GM21619 (cell line): ENCODE results near the gene IQCE.
"Not testable (repeated sequence)": the region's sequence is repeated elsewhere in the genome, so short reads cannot be mapped to it uniquely, and the experiment has no call there.

Experiments
- ATAC-seq: cut with Tn5 transposase; IDR thresholded peaks from one replicate; pipeline ENCODE4 v1.9.1; 2021; ENCODE audit not compliant: unreplicated experiment

The IQCE gene

DNA sequence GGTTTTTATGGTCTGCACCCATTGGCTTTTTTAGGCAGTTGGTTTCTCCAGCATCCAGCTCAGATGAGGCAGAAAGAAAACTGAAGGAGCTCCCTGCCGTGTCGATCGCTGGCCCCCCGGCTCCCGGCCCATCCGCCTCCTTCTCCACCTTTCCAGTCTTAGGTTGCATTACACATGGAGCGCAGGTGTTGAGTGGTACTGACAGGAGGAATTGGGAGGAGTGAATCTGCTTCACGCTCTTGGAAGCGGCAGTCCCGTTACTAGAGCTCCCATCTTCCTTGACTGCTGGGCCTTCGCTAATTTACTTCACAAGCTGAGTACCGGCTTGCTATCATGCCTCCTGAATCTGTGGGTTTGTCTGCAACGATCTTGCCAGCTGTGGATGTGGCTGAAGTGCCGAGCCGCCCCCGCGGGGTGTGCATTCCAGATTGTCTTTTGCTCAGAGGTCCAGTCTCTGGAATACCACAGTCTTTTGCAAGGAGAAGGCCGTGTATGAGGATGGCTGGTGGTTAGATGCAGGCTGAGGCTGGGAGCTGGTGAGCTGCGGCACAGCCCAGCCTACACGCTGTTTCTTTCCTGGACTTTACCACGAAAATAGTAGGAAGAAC lies 17.1 kb downstream of the IQCE start:
- no peak for ATAC-seq

DNA sequence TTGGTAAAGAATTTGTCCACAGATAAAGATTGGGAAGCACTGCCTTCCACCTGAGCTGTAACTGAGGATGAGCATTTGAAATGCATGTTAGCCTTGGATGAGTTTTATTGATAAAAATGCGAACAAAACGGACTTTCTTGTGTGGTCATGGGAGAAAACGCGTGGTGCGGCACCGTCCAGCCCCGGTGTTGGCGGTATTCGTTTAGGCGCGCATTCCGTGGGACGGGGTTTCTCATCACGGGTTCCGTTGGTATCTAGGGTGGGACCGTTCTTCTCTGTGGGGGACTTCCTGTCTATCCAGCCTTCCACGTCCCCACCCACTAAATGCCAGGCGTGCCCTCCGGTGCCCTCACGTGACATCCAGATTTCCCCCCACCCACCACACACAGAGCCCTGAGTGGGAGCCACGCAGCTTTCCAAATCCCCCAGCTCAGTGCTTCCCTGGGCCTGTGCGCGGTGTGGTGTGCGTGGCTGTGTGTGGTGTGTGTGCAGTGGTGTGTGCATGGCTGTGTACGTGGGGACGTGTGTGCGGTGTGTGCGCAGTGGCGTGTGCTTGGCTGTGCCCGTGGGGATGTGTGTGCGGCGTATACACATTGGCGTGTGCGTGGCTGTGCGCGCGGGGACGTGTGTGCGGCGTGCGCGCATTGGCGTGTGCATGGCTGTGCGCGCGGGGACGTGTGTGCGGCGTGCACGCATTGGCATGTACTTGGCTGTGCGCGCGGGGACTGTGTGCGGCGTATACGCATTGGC lies 18.1 kb downstream of the IQCE start:
- ATAC-seq: no peak

GRCh38 chr7:2577914-2578680 lies 19.3 kb downstream of the IQCE start:
- no peak for ATAC-seq

GRCh38 chr7:2580636-2581035 lies 21.9 kb downstream of the IQCE start:
- no peak for ATAC-seq

DNA sequence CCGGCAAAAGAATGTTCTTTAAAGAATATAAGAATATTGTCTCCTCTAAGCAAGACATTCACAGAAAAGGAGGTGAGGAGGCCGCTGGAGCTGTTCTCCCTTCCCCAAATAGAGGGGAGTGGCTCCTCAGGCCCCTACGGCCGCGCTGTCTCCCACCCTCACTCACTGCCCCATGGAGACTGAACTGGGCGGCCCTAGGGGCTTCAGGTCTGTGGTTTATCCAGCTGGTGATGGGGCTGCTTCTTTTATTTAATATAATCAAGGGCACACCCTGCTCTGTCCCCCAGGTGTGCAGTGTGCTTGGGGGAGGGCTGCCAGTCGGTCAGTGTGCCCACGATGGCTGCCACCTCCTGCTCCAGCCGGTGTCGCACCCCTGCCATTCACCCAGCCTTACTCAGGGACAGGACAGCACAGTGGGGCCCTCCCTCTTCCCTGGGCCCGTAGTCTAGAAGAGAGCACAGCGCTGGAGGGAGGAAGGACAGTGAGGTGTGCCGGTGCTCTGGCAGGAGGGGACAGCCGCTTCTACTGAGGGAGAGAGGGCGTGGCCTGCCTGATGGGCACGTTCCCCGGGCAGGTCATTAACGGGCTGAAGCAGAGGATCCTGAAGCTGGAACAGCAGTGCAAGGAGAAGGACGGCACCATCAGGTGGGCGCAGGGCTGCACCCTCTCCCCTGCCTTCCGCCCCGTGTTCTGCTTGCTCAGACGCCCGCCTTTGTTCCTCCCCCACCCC lies 23.4 kb downstream of the IQCE start:
- ATAC-seq: no peak

DNA sequence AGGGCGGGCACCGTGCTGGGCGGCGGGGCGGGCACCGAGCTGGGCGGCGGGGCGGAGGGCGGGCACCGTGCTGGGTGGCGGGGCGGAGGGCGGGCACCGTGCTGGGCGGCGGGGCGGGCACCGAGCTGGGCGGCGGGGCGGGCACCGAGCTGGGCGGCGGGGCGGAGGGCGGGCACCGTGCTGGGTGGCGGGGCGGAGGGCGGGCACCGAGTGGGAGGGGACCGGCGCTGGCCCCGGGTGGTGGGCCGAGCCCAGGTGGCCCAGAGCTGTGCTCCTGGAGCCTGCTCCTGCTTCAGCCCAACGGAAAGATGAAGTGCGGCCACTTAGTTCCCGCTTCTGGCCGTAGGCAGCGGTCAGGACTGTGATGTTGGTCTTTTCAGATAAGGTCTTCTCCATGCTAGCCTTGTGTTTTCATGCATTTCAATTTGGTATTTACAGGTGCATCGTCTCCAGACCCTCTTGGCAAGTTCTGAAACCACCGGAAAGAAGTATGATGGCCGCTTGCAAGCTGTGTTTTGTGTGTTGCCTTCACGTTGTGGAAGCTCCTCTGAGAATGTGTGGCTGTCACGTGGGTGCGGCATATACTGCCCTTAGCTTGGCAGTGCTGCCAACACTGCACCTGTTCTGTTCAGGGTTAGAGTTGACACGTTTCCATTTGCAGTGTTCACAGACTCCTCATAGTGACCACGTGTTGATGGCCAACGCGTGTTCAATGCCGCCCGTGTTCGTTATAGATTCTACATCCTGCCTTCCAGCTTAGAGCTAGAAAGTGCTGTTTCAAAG lies 25.2 kb downstream of the IQCE start:
- ATAC-seq: no peak

DNA sequence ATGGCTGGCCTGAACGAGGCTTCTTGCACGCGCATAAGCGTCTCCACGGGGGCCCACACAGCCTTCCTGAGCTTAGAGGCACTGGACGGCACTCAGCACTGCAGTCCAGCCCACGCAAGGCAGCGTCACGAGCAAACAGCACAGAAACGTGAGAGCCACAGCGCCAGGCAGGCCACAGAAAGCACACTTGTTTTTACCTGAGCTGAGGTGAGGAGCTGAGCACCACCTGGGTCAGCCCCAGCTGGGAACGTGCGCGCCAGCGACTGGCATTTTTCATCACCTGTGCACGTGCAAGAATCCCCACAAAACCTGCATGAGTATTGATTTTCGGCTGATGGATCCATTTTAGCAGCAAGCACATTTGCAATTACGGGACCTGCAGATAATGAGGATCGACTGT lies 26.7 kb downstream of the IQCE start:
- no peak for ATAC-seq

- no peak for ATAC-seq
Measured at GRCh38 chr7:2586326-2587020, 27.7 kb downstream of the IQCE start.

GRCh38 chr7:2587134-2587533 lies 28.4 kb downstream of the IQCE start:
- no peak for ATAC-seq

- ATAC-seq: no peak
Measured at GRCh38 chr7:2587778-2588177, 29.0 kb downstream of the IQCE start.

- no peak for ATAC-seq
Measured at GRCh38 chr7:2589341-2589740, 30.6 kb downstream of the IQCE start.

- ATAC-seq: not testable (repeated sequence)
Measured at GRCh38 chr7:2589941-2590340, 31.2 kb downstream of the IQCE start.

DNA sequence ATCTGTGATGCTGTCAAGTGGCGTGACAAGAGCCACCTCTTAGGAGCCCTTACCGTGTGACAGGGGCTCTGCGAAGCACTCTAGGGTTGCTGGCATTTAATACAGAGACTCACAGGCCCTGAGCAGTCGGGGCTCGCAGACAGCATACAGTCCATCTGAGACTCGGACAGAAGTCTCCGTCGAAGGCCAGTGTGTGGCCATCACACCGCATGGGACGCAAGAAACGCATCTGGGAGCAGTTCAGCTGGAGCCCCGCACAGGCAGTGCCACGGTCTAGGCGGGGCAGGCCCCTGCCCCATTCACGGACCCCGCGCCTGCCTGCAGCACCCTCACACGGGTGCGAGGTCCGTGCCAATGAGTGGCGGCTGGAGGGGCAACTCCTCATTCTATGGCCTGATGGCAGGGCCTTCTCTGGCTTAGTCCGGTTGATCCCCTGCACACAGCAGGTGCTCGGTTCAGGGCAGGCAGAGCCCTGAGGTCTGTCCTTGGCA lies 33.6 kb downstream of the IQCE start:
- ATAC-seq: no peak

- no peak for ATAC-seq
Measured at GRCh38 chr7:2593036-2593727, 34.4 kb downstream of the IQCE start.

DNA sequence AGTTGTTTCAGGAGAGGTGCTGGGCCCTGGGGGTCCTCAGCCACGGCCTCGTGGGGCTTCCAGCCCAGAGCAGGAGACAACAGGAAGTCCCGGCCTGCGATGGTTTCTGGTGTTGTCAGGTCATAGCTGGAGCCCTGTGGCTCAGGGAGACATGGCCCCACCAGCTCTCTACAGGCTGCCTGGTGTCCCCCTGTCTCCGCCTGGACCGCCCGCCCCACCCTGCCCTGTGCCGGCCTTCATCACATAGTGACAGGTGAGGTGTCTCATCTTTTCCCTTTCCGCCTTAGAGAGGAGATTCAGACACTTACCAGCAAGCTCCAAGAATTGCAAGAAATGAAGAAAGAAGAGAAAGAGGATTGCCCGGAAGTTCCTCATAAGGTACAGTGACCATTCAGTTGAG lies 35.8 kb downstream of the IQCE start:
- ATAC-seq: no peak

- no peak for ATAC-seq
Measured at GRCh38 chr7:2595258-2595860, 36.6 kb downstream of the IQCE start.

GRCh38 chr7:2596464-2597272 lies 37.9 kb downstream of the IQCE start:
- ATAC-seq: no peak

DNA sequence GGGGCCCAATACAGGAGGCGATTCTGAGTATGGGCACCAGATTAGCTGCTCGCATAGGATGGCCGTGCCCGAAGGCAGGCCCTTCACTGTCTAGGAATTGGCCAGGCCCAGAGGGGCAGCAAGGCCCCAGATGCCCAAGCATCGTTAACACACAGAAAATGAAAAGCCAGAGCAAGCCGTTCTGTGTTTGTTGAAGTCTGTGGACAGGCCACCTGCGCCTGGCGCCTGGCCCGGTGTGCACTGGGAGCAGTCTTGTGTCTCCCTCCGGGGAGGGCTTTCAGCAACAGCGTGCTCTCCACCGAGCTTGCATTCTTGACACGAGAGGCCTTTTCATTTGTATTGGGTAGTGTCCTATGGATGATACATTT lies 38.5 kb downstream of the IQCE start:
- ATAC-seq: no peak
